Neural cell (in vitro differentiated cells): ENCODE results near the gene AHCYL1.

Experiments
- EZH2 ChIP-seq: fragments of 200-600, 300-800 bp; shearing (Covaris generic), sonication (generic); IDR thresholded peaks from 2 replicates; pipeline ENCODE4 v1.6.1; 2014; ENCODE audit warnings: antibody characterized with exemption, low read length, borderline replicate concordance, mild to moderate bottlenecking; ENCODE audit not compliant: insufficient read depth, poor library complexity, severe bottlenecking
- SMC3 ChIP-seq: fragments of 450-650 bp; conservative IDR thresholded peaks from 2 replicates; pipeline ENCODE4 v1.6.1; 2014; ENCODE audit warnings: antibody characterized with exemption, mild to moderate bottlenecking, moderate library complexity; ENCODE audit not compliant: poor library complexity
- TAF1 ChIP-seq: IDR thresholded peaks from 2 replicates; pipeline ENCODE4 v1.6.1; 2012; ENCODE audit warnings: low read depth

- TF ChIP-seq TAF1, result no peak
- TF ChIP-seq SMC3, result no peak
- TF ChIP-seq EZH2, result no peak
Measured at GRCh38 chr1:109990302-109990653, 5.7 kb downstream of the AHCYL1 start.
